WI38 (cell line): Measurements from ENCODE around the gene CDC42EP5.

Source experiments
- H3K4me3 ChIP-seq: 2 replicates; pipeline ENCODE4 v1.5.1; 2011; ENCODE audit warnings: low read depth, mild to moderate bottlenecking, control low read depth, low read length
- TF ChIP-seq, protein P1 (sequence below): IDR thresholded peaks from 2 replicates; pipeline ENCODE4 v1.5.1; 2012; ENCODE audit warnings: low read depth, mild to moderate bottlenecking, control low read depth, low read length

Gene CDC42EP5

DNA sequence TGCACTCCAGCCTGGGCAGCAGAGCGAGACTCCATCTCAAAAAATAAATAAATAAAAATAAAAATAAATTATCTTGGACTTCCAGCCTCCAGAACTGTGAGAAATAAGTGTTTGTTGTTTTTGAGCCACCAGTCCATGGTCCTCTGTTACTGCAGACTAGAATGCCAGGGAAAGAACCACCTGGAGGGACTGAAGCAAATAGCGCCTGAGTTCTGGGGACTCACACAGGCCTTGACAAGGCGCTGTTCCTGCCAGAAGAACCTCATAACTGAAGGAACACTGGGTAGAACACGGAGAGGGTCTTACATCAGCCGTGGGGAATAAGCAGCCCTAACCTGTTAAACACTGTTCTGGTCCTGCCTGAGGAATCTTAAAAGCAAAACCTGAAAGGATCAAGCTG is 32.5 kb downstream of the CDC42EP5 start:
- TF ChIP-seq, protein P1, sequence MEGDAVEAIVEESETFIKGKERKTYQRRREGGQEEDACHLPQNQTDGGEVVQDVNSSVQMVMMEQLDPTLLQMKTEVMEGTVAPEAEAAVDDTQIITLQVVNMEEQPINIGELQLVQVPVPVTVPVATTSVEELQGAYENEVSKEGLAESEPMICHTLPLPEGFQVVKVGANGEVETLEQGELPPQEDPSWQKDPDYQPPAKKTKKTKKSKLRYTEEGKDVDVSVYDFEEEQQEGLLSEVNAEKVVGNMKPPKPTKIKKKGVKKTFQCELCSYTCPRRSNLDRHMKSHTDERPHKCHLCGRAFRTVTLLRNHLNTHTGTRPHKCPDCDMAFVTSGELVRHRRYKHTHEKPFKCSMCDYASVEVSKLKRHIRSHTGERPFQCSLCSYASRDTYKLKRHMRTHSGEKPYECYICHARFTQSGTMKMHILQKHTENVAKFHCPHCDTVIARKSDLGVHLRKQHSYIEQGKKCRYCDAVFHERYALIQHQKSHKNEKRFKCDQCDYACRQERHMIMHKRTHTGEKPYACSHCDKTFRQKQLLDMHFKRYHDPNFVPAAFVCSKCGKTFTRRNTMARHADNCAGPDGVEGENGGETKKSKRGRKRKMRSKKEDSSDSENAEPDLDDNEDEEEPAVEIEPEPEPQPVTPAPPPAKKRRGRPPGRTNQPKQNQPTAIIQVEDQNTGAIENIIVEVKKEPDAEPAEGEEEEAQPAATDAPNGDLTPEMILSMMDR: no peak
- H3K4me3 ChIP-seq: no peak overlapping the region

DNA sequence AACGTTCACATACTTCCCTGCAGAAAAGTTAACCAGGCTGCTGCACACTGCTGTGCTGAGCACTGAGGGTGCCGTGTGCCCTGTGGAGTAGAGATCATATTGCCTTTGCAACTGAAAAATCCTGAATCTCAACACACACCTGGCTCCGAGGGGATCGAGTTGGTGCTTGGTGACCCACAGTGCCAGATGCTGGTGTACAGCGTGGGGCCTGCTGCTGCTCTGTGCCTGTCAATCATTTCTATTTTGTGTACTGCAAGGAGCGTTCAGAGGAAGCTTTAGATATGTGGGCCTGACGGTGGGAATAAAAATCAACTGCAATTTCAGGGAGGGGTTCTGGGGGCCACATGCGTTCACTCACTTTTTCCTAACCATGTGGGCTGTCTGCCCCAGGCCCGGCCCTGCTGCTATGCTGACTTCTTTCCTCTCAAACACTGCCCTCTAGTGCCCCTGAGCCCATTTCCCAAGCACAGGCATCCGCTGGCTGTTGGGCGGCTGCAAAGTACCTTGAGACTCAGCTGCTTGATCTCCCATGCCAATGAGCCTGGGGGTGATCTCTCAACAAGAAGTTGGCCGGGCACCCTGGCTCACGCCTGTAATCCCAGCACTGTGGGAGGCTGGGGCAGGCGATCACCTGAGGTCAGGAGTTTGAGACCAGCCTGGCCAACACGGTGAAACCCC is 33.8 kb downstream of the CDC42EP5 start:
- TF ChIP-seq, protein P1: peak; percentile 21; the same call in 1 of the 2 replicates
- no peak overlapping the region for H3K4me3 ChIP-seq

DNA sequence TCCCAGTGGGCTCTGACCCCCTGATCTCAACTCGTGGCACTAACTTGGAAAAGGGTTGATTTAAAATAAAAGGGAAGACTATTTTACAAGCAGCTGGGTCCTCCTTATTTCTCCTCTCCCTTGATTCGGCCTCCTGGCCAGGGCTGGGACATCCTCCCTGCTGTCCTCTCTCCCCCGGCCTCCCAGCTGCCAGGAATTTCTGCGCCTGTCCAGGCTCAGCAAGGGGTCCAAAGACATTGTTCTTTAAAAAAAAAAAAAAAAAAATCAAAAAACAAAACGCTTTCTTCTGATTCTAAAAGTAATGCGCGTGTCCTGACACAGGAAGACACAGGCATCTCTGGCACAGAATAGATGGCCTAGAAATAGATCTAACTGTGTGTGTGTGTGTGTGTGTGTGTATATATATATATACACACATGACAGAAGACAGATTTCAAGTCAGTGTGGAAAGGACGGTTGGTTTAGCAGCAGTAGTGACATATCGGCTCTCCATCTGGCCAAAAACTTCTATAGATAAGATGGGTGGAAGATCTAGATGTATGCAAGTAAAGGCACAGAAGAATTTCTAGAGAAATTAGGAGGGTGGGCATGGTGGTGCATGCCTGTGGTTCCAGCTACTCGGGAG is 36.4 kb downstream of the CDC42EP5 start:
- TF ChIP-seq, protein P1: no peak
- no peak overlapping the region for H3K4me3 ChIP-seq

DNA sequence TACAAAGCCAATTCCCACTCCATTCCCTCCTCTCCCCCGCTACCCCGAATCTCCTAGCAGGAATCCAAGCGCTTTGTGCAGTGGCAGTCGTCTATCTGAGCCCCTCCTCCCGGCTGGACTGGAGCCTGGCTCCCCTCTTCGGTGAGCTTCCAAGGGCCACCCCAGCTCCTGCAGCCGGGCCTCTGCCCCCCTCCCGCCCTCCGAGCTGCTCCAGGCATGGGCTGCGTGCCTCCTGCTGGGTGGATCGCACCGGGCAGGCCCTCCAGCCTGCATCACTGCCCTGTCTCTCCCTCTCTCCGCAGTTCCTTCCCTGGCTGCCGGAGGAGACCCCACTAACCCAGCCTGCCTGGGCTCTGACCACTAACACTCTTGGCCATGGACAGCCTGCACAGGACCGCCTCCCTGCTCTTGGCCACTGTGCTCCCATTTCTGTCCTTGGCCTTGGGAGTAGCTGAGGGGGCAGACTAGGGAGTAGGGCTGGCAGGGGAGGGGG is 37.0 kb downstream of the CDC42EP5 start:
- no peak overlapping the region for H3K4me3 ChIP-seq
- TF ChIP-seq, protein P1: no peak

DNA sequence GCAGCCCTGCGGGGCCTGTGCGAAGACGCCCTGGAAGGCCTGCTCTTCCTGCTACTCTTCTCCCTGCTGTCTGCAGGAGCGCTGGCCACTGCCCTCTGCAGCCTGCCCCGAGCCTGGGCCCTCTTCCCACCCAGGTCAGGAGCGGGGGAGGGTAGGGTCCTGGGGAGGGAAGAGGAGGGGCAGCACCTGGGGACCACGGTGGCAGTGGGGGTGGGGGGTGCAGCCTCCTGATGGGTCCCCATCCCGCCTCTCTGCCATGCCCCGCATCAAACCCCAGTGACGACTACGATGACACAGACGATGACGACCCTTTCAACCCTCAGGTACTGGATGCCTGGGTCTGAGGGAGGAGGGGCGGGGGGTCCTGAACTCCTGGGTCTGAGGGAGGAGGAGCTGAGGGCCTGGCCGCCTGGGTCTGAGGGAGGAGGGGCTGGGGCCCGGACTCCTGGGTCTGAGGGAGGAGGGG is 37.5 kb downstream of the CDC42EP5 start:
- H3K4me3 ChIP-seq: no peak overlapping the region
- TF ChIP-seq, protein P1: no peak

DNA sequence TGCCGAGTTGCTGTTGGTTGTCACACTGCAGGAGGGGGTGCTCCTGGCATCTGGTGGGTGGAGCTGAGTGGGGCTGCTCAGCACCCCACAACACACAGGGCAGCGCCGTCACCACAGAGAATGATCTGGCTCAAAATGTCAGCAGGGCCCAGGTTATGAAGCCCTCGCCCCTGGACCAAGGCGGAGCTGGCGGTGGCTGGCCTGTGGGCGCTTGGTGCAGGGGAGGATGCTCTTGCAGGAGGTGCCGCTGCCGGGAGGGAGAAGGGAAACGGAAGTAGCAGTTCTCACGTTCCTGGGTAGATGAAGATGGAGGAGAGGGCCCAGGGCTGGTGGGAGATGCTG is 38.3 kb downstream of the CDC42EP5 start:
- TF ChIP-seq, protein P1: no peak
- no peak overlapping the region for H3K4me3 ChIP-seq

DNA sequence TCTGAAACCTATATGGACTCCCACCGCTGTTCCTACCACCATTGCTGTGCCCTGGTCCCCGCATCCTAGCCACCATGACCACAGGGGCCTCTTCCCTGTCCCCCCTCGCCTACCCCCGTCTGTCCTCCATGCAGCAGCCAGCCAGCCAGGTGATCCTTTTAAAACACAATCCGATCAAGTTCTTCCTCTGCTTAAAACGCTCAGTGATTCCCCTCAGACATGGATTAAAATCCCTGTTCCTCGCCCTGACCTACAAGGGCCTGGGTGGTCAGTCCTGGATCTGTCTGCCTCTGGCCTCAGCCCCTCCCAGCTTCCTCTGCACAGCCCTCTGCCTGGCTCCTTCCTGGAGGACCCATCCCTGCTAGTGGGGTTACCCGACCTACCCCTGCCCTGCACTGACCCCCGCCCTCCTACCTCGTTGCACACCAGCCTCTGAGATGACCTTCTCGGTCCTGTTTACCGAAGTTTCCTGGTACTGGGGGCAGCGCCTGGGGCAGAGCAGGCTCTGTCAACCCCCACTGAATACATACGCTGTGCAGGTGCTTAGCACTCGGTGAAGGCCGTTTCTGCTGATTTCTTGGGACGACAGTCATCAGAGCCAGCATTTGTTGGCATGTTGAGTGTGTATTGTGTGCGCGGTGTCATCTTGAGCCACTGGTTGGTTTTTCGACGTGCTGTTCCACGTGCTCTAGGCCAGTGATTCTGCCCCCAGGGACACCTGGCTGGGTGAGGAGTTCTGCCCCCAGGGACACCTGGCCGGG is 38.8 kb downstream of the CDC42EP5 start:
- TF ChIP-seq, protein P1: no peak
- H3K4me3 ChIP-seq: no peak overlapping the region
